CD14-positive monocyte (primary cell): ENCODE results near the gene LTBP3. TPM values are rescaled to one million over a fixed set of nuclear protein-coding genes. Genes with fewer than 3 reads are reported as not detected.

Experiments used
- DNase-seq, 3 donors: peaks; one replicate each; pipeline ENCODE4 v3.0.0-alpha.2; 2011 to 2022
- H2AFZ ChIP-seq: 2 replicates; pipeline ENCODE4 v1.6.0; 2012; ENCODE audit warnings: mild to moderate bottlenecking, low read depth, low read length, inconsistent platforms; ENCODE audit not compliant: insufficient read depth, poor library complexity, severe bottlenecking
- H3K27ac ChIP-seq, 2 donors: 1 replicate in 1 of 2; 2 replicates in 1 of 2; pipeline ENCODE4 v1.5.1; 2012 to 2013; ENCODE audit warnings: low read length in 2 of 2, control low read depth in 1 of 2, inconsistent platforms in 1 of 2, low read depth in 1 of 2, mild to moderate bottlenecking in 1 of 2
- H3K27me3 ChIP-seq, 2 donors: one replicate each; pipeline versions ENCODE4 v1.6.0 to v1.6.1; 2011 to 2013; ENCODE audit warnings: low read length in 2 of 2; ENCODE audit not compliant: control insufficient read depth in 2 of 2, insufficient read depth in 2 of 2
- H3K36me3 ChIP-seq, 2 donors: replicated peaks in 1 of 2; 1 replicate in 1 of 2; 2 replicates in 1 of 2; pipeline versions ENCODE4 v1.5.1 to v1.6.1; 2012 to 2013; ENCODE audit warnings: low read length in 2 of 2, control low read depth in 1 of 2, inconsistent platforms in 1 of 2, mild to moderate bottlenecking in 1 of 2; ENCODE audit not compliant: insufficient read depth in 2 of 2, control insufficient read depth in 1 of 2
- H3K4me1 ChIP-seq, 2 donors: 1 replicate in 1 of 2; 2 replicates in 1 of 2; pipeline versions ENCODE4 v1.5.1 to v1.6.1; 2012 to 2013; ENCODE audit warnings: low read length in 2 of 2, control low read depth in 1 of 2, inconsistent platforms in 1 of 2, mild to moderate bottlenecking in 1 of 2, moderate library complexity in 1 of 2; ENCODE audit not compliant: insufficient read depth in 2 of 2, control insufficient read depth in 1 of 2
- H3K4me2 ChIP-seq: replicated peaks from 2 replicates; pipeline ENCODE3; 2012; ENCODE audit warnings: low read length, moderate library complexity, mild to moderate bottlenecking; ENCODE audit not compliant: poor library complexity, severe bottlenecking; ENCODE audit errors: extremely low read depth
- H3K4me3 ChIP-seq, 3 experiments: fragments of 200-600 bp in 1 of 3; sonication (generic) in 1 of 3; replicated peaks in 1 of 3; 1 replicate in 2 of 3; 2 replicates in 1 of 3; pipeline ENCODE4 v1.5.1; 2011 to 2013; ENCODE audit warnings: low read length in 3 of 3, mild to moderate bottlenecking in 3 of 3, control low read depth in 2 of 3, low read depth in 2 of 3, inconsistent platforms in 1 of 3, moderate library complexity in 1 of 3
- H3K79me2 ChIP-seq: 2 replicates; pipeline ENCODE4 v1.6.0; 2012; ENCODE audit warnings: mild to moderate bottlenecking, control low read depth, inconsistent platforms, low read length, moderate library complexity; ENCODE audit not compliant: insufficient read depth
- H3K9ac ChIP-seq: 2 replicates; pipeline ENCODE4 v1.6.0; 2017; ENCODE audit warnings: low read length, mild to moderate bottlenecking; ENCODE audit not compliant: insufficient read depth, poor library complexity, severe bottlenecking
- H3K9me3 ChIP-seq, 2 donors: replicated peaks in 1 of 2; 1 replicate in 1 of 2; 2 replicates in 1 of 2; pipeline versions ENCODE4 v1.5.1 to v1.6.1; 2012 to 2013; ENCODE audit warnings: low read length in 2 of 2, control low read depth in 1 of 2; ENCODE audit not compliant: control insufficient read depth in 1 of 2, insufficient read depth in 1 of 2
- H4K20me1 ChIP-seq: 2 replicates; pipeline ENCODE4 v1.6.0; 2012; ENCODE audit warnings: mild to moderate bottlenecking, low read length, control low read depth, moderate library complexity; ENCODE audit not compliant: insufficient read depth
- H3K27ac Mint-ChIP-seq, 7 donors: one replicate each; pipeline ENCODE4 v1.8.0; 2020; ENCODE audit warnings: mild to moderate bottlenecking in 7 of 7, mixed read lengths in 7 of 7, moderate library complexity in 6 of 7, inconsistent platforms in 2 of 7
- H3K27me3 Mint-ChIP-seq, 3 donors: one replicate each; pipeline ENCODE4 v1.8.0; 2021 to 2022; ENCODE audit warnings: low read depth in 3 of 3, mild to moderate bottlenecking in 3 of 3, mixed read lengths in 3 of 3, moderate library complexity in 3 of 3, inconsistent platforms in 1 of 3
- H3K36me3 Mint-ChIP-seq, 2 donors: one replicate each; pipeline ENCODE4 v1.8.0; 2020; ENCODE audit warnings: mixed read lengths in 2 of 2, inconsistent platforms in 1 of 2, mild to moderate bottlenecking in 1 of 2
- H3K4me1 Mint-ChIP-seq: one replicate; pipeline ENCODE4 v1.8.0; 2020; ENCODE audit warnings: mild to moderate bottlenecking, mixed read lengths
- H3K4me3 Mint-ChIP-seq, 2 donors: one replicate each; pipeline ENCODE4 v1.8.0; 2020; ENCODE audit warnings: mild to moderate bottlenecking in 2 of 2, mixed read lengths in 2 of 2, moderate library complexity in 1 of 2
- H3K9me3 Mint-ChIP-seq, 7 donors: one replicate each; pipeline ENCODE4 v1.8.0; 2020 to 2022; ENCODE audit warnings: mixed read lengths in 7 of 7, mild to moderate bottlenecking in 6 of 7, moderate library complexity in 6 of 7, inconsistent platforms in 2 of 7
- CTCF ChIP-seq: fragments of 200-600 bp; IDR thresholded peaks from one replicate; pipeline ENCODE4 v1.8.0; 2022; ENCODE audit warnings: antibody characterized with exemption, mild to moderate bottlenecking
- WGBS: methylation state at CpG from one replicate; pipeline ENCODE4 v1.1.5; 2013; ENCODE audit warnings: missing lambda C conversion rate; ENCODE audit not compliant: insufficient coverage; 5-methylcytosine and 5-hydroxymethylcytosine counted together
- intact Hi-C, 2 donors: fragments of 100-400 bp; cut with micrococcal nuclease; formaldehyde crosslinking; loops; one replicate each; pipeline versions ENCODE4 v1.15.0 to v1.15.1; 2023
- polyA plus RNA-seq, 3 donors: library from polyadenylated mRNA; depleted of rRNA in 1 of 3; unstranded in 2 of 3; stranded (reverse) in 1 of 3; fragments of 300-500 nt in 2 of 3; fragments of >200 nt in 1 of 3; fragmentation: Illumina TruSeq in 2 of 3; gene quantifications; 1 replicate in 2 of 3; 2 replicates in 1 of 3; pipeline ENCODE4 v1.2.3, GENCODE V29; 2012 to 2021

LTBP3 gene
- polyA plus RNA-seq, 3 donors: 3.4 to 19.4 (median 4.6) TPM

GRCh38 chr11:65571940-65572339, 13.8 kb upstream of the LTBP3 start:
- Histone ChIP-seq H3K4me3 (peak overlapping the region; percentile 31 to 100 (median 63)), H3K27me3 (no peaks in the 10 kb centered on the region), H3K27ac (peak overlapping the region; percentile 20 to 95), H3K9ac (peak overlapping the region; percentile 58), H3K4me1 (peaks cover 55 to 64% of the 10 kb centered on the region in 2 donors), H4K20me1 (peaks cover 54% of the 10 kb centered on the region), H3K36me3 (no peaks in the 10 kb centered on the region), H3K9me3 (no peaks in the 10 kb centered on the region), H3K79me2 (peaks cover 76% of the 10 kb centered on the region), H2AFZ (peak overlapping the region; percentile 4), H3K4me2 (peak overlapping the region; percentile 97)
- Mint-ChIP-seq H3K4me3 (peak overlapping the region; percentile 74 to 88), H3K36me3 (peaks cover 7 to 21% of the 10 kb centered on the region in 2 donors), H3K27me3 (no peaks in the 10 kb centered on the region), H3K27ac (peak overlapping the region; percentile 90 to 98 (median 95)), H3K9me3 (peaks cover 0 to 2% (median 0%) of the 10 kb centered on the region in 7 donors), H3K4me1 (peaks cover 55% of the 10 kb centered on the region)
- no peak for DNase-seq
- intact Hi-C loops: loop anchor here in 1 of 2 donors (1.0 to 10.0 kb wide), 3 partner anchors 16 to 547 kb away; partner anchors contain the start of genes MAP3K11, PCNX3 and SNX15
- WGBS: 8% methylated on average over 4 of the region's 11 CpGs
- peak; percentile 12 for TF ChIP-seq CTCF

- peaks cover 0 to under 1% (median 0%) of the 10 kb centered on the region in 3 donors for H3K27me3 Mint-ChIP-seq
- no peak for TF ChIP-seq CTCF
- Histone ChIP-seq H3K4me2 (peak overlapping the region; percentile 97), H3K36me3 (peaks cover 0 to 3% of the 10 kb centered on the region in 2 donors), H2AFZ (no peak overlapping the region), H3K27me3 (no peaks in the 10 kb centered on the region), H3K4me1 (peaks cover 53 to 63% of the 10 kb centered on the region in 2 donors), H4K20me1 (peaks cover 49% of the 10 kb centered on the region), H3K27ac (peak overlapping the region; percentile 95 to 96), H3K79me2 (peaks cover 72% of the 10 kb centered on the region), H3K4me3 (peak overlapping the region in 2 of 3 experiments; percentile 96 to 100), H3K9ac (no peak overlapping the region), H3K9me3 (no peaks in the 10 kb centered on the region)
- peak overlapping the region; percentile 90 to 98 (median 95) for H3K27ac Mint-ChIP-seq
- H3K4me3 Mint-ChIP-seq: peak overlapping the region; percentile 74 to 88
- H3K36me3 Mint-ChIP-seq: peaks cover 10 to 23% of the 10 kb centered on the region in 2 donors
- intact Hi-C loops: loop anchor here in 1 of 2 donors (2.0 to 10.0 kb wide), 2 partner anchors 43 to 547 kb away; partner anchors contain the start of genes MAP3K11, PCNX3 and SNX15
- peaks cover 0 to 2% (median 0%) of the 10 kb centered on the region in 7 donors for H3K9me3 Mint-ChIP-seq
- DNase-seq: no peak
- H3K4me1 Mint-ChIP-seq: peaks cover 60% of the 10 kb centered on the region
- WGBS: 89% methylated on average over 6 of the region's 9 CpGs
Observed at GRCh38 chr11:65571420-65571819, 13.3 kb upstream of the LTBP3 start.
